GM18519 (cell line): ENCODE results near the gene KAZN.
"Not testable (repeated sequence)": the region's sequence is repeated elsewhere in the genome, so short reads cannot be mapped to it uniquely, and the experiment has no call there.

Source experiments
- ATAC-seq: cut with Tn5 transposase; IDR thresholded peaks from one replicate; pipeline ENCODE4 v1.9.1; 2021; ENCODE audit warnings: mild to moderate bottlenecking, moderate library complexity; ENCODE audit not compliant: unreplicated experiment, low FRiP score

The KAZN gene

GRCh38 chr1:15134285-15134684 lies 535.8 kb downstream of the KAZN start:
- ATAC-seq = no peak

DNA sequence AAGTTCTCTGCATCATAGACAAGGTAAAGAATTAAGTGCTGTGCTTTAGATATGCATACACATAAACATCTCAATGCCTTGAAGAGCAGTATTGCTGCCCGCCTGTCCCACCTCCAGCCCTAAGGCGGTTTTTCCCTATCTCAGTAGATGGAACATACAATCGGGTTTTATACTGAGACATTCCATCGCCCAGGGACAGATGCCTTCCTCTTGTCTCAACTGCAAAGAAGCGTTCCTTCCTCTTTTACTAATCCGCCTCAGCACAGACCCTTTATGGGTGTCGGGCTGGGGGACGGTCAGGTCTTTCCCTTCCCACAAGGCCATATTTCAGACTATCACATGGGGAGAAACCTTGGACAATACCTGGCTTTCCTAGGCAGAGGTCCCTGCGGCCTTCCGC lies 537.1 kb downstream of the KAZN start:
- ATAC-seq = not testable (repeated sequence)

GRCh38 chr1:15137809-15138208 lies 539.3 kb downstream of the KAZN start:
- no peak for ATAC-seq

- ATAC-seq = no peak
Measured at GRCh38 chr1:15139654-15140350, 541.3 kb downstream of the KAZN start.

DNA sequence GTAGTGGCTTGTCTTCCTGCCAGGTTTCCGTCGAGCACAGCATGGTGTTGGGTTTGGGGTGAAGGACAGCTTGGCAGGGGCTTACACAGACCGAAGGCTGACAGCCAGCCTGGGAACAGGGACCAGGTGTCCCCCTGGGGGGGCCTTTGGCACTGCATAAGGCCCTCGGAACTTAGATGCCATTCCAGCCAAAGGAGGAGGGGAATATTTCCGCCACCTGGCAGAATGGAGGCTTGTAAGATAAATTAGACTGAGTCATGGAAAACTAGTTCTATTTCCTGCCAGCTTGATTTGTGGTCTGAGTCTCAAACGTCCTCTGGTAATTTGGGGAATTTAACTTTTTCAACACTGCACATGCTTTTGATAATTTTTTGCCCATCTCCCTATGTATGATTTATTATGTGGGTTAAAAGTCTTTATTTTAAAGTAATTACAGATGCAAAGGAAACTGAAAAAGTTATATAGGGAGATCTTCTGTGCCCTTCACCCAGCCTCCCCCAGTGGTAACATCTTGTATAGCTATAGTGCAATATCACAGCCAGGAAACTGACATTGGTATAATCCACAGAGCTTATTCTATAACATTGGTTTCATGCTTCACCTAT lies 543.6 kb downstream of the KAZN start:
- no peak for ATAC-seq

GRCh38 chr1:15145327-15145726 lies 546.8 kb downstream of the KAZN start:
- no peak for ATAC-seq

DNA sequence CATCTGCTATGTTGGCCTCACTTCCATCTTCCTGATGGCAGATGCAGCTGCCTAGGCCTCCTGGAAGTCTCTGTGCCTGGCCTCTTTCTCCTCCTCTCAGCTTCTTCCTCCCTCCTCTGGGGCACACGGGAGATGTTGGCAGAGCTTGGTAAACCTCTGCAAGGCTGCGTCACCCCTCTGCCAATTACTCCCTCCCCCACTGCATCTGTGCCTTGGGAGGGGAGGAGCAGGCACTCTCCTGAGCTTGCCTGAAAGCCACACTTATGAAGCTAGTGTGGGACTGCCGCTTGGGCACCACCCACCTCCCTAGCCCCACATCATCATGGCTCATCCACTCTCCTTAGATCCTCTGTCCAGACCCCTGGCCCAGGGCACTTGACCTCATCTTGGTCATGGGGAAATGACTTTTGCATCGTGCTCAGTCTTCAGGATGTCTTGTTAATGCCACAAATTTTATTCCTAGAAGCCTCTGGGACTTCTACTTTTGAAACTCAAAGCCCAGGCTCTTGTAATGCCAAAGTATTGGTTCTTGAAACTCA lies 547.7 kb downstream of the KAZN start:
- no peak for ATAC-seq

- ATAC-seq = no peak
Measured at GRCh38 chr1:15146971-15147376, 548.5 kb downstream of the KAZN start.

DNA sequence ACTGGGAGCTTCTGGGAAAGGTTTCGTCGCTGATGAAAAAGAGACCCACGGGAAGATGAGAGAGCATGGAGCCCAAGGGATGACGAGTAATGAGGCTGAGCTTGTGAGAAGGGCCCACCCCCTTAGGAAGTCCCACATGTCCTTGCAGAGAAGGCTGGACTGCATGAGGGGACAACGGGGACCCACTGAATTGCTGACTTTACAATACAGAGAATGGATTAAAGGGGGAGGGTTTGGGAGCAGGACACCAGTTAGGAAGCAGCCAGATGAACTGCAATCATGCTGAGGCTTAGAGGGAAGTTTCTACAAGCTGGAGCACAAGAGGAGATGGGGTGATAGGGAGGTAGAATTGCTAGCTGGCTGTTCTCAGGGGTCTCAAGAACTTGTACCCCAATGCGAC lies 549.5 kb downstream of the KAZN start:
- ATAC-seq = no peak

GRCh38 chr1:15148475-15148874 lies 550.0 kb downstream of the KAZN start:
- no peak for ATAC-seq

GRCh38 chr1:15148941-15149340 lies 550.5 kb downstream of the KAZN start:
- no peak for ATAC-seq

- no peak for ATAC-seq
Measured at GRCh38 chr1:15150376-15150775, 551.9 kb downstream of the KAZN start.

GRCh38 chr1:15151377-15151806 lies 552.9 kb downstream of the KAZN start:
- no peak for ATAC-seq

- no peak for ATAC-seq
Measured at GRCh38 chr1:15151871-15152270, 553.4 kb downstream of the KAZN start.

- no peak for ATAC-seq
Measured at GRCh38 chr1:15152318-15153183, 554.1 kb downstream of the KAZN start.

DNA sequence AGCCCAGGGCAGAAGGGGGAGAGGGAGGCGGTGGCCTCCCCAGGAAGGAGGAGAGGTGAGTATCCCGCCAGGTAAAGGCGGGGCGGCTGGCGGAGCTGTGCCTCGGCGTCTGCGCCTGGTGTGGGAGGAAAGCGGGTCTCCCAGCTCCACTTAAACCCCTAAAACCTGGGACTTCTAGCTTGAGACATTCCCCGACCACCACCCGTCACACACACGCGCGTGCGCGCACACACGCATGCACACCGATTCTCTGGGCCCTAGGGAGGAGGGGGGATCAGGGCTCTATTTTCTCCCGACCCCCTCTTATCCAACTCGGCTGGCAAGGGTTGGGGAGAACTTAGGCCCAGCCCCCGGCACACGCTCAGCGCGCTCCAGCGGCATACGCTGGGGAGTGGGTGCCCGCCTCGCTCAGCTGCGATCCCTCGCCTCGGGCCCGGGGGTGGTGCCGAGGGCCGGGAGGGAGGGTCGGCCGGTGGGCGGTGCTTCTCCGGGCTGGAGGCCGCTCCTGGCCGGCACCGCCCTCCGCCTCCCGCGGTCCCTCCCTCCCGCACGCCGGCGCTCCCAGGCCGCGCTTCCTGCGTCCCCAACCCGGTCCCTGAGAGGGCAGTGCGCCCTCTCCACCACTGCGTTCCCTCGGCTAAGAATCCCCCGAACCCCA lies 554.8 kb downstream of the KAZN start, which contains the start of gene TMEM51:
TMEM51 (plus strand) TSS at position 564 of the 658 bp plus-strand sequence. CDS start 61,341 bp downstream, outside the sequence.
- ATAC-seq = no peak

DNA sequence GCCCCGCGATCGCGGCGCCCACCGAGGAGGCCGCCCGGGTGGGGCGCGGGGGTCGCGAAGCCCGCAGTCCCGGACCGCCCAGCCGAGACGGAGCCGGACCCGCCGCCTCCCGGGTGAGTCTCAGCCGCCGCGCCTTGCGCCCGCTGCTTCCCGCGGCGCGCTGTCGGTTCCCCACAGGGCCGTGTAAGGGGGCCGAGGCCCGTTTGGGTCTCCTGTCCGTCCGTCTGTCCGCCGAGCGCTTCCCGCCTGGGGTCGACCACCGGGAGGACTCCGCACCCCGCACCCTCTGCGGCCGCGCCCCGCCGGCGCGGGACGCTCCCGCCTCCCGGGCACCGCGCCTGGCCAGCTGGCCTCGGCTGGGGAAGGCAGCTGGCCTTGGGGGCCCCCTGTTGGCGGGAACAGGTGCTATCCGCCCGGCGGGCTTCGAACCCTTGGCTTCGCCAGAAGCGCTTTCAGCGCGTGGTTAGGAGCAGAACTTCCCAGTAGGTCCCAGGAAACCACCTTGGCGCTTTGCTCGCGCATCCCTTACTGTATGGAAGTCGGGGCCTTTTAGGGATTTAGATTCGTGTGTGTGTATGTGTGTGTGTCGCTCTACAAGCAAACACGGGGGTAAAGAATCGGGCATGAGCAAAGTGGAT lies 555.5 kb downstream of the KAZN start:
- ATAC-seq = no peak

DNA sequence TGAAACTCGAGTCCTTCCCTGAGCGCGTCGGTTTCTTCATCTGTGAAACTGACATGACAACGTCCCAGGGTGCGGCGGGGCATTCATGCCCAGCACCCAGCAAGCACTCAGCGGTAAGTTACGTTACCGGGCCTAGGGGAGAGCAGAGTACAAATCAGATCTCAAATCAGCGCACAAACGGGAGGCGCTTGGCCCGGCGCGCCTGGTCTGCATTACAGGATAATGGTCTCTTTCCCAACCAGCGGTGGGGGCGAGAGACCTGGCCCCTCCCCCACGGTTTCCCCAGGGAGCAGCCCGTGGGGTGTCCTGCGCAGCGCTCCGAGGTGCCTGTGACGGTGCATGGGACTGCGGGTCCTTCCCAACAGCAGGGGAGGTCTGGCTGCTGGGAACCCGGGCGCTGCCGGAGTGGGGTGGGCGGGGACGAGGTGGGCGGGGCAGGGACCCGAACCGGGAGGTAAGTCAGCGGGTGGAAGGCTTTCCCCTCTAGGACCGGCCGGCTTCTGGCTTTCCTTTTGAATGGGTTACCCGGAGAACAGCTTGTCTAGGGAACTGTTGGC lies 556.1 kb downstream of the KAZN start:
- no peak for ATAC-seq

DNA sequence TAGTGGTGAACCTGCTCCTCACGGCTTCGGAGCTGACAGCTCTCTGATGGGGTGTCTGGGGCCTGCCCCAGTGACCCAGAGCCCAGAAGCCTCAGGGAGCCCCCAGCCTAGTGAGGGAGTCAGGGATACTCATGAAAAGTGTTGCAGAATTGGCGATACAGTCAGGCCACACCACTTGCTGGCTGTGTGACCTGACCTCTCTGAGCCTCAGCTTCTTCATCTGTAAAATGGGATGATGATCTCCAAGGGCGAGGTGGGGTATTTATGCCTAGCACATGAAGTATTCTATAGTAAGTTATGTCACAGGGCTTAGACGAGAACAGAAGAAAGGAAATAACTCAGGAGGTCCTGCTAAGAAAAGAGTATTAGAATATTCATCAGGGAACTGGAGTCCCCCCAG lies 556.7 kb downstream of the KAZN start:
- ATAC-seq = no peak
